MM.1S (cell line): ENCODE results near the gene COQ10B.

Experiments used
- EZH2 ChIP-seq: fragments of 300-600 bp; sonication (generic); optimal IDR thresholded peaks from 2 replicates; pipeline ENCODE3; 2017; ENCODE audit warnings: low read depth, mild to moderate bottlenecking, antibody characterized with exemption, low read length, mixed read lengths
- EZH2phosphoT487 ChIP-seq: fragments of 300-600 bp; sonication (generic); IDR thresholded peaks from 2 replicates; pipeline ENCODE4 v1.6.1; 2018; ENCODE audit warnings: antibody characterized with exemption, low read length
- TF ChIP-seq, protein P1 (sequence below): fragments of 300-600 bp; sonication (generic); IDR thresholded peaks from 2 replicates; pipeline ENCODE4 v1.5.1; 2016; ENCODE audit warnings: antibody characterized with exemption, low read length, mixed read lengths

DNA sequence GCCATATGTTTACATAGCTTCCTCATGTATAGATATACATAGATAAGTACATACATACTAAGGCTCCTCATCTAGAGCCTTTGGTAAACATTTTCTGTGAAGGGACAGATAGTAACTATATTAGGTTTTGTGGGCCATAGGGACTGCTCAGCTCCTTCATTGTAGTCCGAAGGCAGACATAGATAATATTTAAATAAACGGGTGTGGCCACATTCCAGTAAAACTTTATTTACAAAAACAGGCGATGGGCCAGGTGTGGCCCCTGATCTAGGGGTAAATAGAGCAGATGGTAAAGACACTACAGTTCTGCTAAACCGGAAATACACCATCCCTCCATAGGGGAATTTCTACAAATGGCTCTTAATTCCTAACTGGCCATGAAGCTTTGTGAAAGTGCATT, 7.3 kb downstream of the COQ10B start:
- TF ChIP-seq EZH2phosphoT487 (no peak), EZH2 (no peak)
- TF ChIP-seq, protein P1, sequence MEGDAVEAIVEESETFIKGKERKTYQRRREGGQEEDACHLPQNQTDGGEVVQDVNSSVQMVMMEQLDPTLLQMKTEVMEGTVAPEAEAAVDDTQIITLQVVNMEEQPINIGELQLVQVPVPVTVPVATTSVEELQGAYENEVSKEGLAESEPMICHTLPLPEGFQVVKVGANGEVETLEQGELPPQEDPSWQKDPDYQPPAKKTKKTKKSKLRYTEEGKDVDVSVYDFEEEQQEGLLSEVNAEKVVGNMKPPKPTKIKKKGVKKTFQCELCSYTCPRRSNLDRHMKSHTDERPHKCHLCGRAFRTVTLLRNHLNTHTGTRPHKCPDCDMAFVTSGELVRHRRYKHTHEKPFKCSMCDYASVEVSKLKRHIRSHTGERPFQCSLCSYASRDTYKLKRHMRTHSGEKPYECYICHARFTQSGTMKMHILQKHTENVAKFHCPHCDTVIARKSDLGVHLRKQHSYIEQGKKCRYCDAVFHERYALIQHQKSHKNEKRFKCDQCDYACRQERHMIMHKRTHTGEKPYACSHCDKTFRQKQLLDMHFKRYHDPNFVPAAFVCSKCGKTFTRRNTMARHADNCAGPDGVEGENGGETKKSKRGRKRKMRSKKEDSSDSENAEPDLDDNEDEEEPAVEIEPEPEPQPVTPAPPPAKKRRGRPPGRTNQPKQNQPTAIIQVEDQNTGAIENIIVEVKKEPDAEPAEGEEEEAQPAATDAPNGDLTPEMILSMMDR = no peak
